Measurements from ENCODE around the gene COQ5.
"Not testable (repeated sequence)": the region's sequence is repeated elsewhere in the genome, so short reads cannot be mapped to it uniquely, and the experiment has no call there.

The COQ5 gene

GRCh38 chr12:120522568-120522967, 6.4 kb downstream of the COQ5 start:
- no peak for DNase-seq

DNA sequence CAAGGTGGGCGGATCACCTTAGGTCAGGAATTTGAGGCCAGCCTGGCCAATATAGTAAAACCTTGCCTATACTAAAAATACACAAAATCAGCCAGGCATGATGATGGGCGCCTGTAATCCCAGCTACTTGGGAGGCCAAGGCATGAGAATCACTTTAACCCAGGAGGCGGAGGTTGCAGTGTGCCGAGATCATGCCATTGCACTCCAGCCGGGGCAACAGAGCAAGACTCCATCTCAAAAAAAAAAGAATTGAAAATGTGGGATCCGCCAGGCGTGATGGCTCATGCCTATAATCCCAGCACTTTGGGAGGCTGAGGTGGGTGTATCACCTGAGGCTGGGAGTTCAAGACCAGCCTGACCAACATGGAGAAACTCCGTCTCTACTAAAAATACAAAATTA, 9.6 kb downstream of the COQ5 start:
- DNase-seq = not testable (repeated sequence)

- DNase-seq = no peak
These were observed 13.5 kb downstream of the COQ5 start for GRCh38 chr12:120515496-120515895.

GRCh38 chr12:120514002-120514401, 15.0 kb downstream of the COQ5 start:
- DNase-seq = no peak

DNA sequence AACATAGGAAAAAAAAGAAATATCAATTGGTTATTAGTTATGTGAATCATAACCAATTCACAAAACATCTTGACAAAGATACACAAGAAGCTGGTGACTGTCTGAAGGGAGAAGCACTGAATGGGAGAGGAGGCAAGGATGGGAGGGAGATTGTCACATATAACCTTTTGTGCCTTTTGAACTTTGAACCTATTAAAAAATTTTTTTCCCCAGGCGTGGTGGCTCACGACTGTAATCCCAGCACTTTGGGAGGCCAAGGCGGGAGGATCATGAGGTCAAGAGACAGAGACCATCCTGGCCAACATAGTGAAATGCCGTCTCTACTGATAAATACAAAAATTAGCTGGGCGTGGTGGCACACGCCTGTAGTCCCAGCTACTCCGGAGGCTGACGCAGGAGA, 20.4 kb downstream of the COQ5 start:
- no peak for DNase-seq

DNA sequence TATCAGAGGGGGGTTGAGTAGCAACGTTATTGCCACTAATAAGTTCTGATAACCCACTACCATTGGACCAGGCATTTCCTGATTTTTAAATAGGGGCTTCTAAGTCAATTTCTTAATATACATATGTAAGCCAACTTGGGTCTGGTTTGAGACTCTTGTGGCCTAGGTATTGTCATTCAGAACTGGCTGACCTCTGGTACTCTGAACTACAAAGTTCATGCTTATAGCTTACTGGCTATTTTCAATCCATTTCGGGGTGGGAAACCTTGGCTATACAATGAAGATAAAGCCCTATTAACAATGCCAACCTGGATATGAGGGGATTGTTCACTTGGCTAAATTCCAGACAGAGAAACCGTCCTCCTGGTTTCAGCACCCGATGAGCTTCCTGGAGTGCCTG, 24.4 kb downstream of the COQ5 start:
- no peak for DNase-seq

GRCh38 chr12:120500581-120500980, 28.4 kb downstream of the COQ5 start:
- DNase-seq = no peak

GRCh38 chr12:120498870-120499515, 30.0 kb downstream of the COQ5 start:
- no peak for DNase-seq

GRCh38 chr12:120497524-120498150, 31.3 kb downstream of the COQ5 start:
- no peak for DNase-seq

- DNase-seq = peak; percentile 24
These were observed 32.3 kb downstream of the COQ5 start for GRCh38 chr12:120496413-120497340.

DNA sequence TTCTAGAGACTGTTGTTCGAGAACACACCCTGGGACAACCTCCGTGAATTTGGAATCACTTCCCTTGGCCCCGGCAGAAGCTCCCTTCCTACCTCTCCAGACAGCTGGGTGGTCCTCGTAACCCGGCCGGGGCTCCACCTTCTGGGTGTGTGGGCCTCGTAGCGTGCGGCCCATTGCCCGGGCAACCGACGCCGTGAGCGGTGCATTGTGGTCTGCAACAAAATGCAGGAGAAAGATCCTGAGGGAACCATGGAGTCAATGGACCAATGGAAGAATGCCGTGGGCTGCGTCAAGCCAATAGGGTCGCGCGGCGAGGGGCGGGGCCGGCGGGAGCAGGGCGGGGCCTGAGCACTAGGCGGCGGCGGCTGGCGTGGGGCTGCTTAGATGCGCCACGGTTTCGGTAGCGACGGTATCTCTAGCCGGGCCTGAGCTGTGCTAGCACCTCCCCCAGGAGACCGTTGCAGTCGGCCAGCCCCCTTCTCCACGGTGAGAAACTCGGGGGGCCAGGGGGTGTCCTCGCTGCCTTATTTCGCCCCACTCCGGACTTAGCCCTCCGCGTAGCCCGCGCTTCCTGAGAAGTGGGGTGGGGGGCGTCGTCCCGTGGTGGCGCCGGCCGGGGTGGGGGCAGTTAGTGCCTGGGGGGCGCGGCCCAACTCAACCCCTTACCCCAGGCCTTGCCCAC, 33.1 kb downstream of the COQ5 start, which contains the start of gene DYNLL1:
Gene DYNLL1 (plus strand): TSS at position 383 of the 682 bp plus-strand sequence. CDS start 309 bp downstream, outside the sequence.
- DNase-seq = peak; percentile 93

DNA sequence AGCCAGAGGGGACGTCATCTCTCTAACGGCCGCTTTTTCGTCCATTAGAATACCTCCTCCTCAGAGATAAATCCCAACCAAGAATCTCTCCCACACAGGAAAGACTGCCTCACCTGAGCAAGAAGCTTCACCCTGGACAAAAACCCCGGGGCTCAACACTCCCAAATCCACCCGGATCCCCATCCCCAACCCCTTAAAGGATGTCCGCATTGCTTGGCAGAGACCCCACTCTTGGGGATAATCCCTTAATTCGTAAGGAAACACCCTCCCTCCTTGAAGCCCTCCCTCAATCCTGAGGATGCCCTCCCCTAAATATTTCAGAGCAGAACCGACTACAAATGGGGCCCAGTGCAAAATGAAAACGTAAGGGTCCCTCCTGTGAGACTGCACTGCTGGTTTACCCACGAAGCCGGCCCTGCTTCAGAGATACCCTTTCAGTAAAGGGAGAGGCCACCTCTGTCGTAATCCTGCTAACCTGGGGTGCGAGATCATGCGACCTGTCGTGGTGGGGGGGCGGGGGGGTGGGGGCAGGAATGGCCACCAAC, 33.7 kb downstream of the COQ5 start:
- DNase-seq = no peak

DNA sequence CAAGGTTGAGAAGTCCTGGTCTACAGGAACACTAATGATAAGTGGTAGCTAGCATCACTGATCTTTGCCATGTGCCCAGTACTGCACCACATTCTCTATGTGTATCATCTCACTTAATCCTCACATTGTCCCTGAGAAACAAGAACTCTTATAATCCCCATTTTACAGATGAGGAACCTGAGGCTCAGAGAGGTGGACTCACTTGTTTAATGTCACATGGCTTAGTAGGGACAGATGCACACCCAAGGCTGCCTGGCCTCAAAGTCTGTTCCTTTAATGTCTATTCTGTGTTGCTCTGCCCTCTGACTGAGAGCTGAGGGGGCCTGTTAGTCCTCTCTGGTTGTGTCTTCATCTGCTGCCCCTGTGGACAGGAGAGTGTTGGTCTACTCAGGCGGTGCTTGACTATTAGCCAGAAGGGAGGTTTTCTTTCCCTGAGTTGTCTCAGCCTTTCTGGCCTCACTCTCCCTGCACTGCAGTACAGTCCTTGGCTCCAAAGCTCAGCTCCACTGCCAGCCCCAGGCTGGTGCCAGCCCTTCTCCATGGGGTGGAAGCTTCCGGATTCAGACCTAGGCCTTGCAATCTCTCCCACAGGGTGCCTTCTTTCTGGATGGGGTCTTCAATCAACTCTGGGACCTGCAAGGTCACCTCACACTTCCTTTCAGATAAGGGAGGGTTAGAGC, 38.0 kb downstream of the COQ5 start:
- DNase-seq = no peak

GRCh38 chr12:120490325-120490724, 38.6 kb downstream of the COQ5 start:
- DNase-seq = no peak

GRCh38 chr12:120489018-120489417, 39.9 kb downstream of the COQ5 start:
- no peak for DNase-seq

GRCh38 chr12:120488057-120488640, 40.8 kb downstream of the COQ5 start:
- DNase-seq = no peak

DNA sequence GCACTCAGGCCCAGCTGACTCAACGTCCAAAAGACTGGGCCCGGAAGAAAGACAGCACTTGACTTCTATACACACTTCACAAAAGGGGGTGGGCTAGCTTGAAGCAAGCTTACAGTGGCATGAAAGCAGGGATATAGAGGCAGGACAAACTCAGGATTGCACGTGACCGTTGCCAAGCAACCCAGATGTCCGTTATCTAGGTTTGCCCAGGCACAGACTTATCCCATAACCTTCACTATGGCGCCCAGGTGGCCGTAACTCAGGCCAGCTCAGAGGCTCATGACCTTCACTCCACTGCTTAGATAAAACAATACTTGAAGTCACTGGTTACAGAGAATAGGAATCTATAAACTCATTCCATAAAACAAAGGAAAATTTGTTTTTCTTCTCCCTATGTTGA, 41.4 kb downstream of the COQ5 start:
- not testable (repeated sequence) for DNase-seq

DNA sequence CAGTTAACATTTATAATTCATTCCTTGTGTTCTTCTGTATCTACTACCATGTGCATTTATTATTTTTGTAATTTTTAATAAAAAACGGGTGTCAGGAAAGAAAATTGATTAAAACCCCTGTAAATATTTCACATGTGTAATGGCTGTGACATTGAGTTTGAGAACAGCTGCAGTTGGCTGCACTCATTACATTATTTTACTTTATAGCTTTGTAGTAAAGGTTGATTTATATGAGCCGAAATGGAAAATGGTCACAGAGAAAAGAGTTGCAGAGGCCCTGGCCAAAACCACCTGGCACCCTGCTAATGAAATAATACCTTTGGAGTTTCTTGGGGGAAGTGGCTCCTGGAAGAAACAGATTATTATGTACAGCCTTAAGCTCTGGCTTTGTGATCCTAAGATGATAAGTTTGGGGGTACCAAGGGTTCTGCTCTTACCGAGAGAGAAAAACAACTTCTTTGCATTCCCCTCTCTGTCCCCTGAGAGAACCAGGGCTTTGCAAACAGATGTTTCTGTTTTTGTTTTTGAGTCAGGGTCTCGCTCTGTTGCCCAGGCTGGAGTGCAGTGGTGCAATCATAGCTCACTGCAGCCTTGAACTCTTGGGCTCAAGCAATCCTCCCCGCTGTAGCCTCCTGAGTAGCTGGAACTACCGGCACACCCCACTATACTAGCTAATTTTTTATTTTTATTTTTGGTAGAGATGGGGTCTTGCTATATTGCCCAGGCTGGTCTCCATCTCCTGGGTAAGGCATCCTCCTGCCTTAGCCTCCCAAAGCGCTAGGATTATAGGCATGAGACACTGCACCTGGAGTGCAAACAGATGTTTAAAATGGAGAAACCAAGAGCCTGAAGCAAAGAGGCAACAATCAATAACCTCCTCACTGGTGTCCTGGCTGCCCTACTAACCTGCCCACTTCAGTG, 42.7 kb downstream of the COQ5 start:
- no peak for DNase-seq

- no peak for DNase-seq
These were observed 45.3 kb downstream of the COQ5 start for GRCh38 chr12:120483621-120484020.

- DNase-seq = no peak
These were observed 47.8 kb downstream of the COQ5 start for GRCh38 chr12:120481022-120481767.
